C4-2B (cell line): ENCODE measurements around the gene GYS1.

Experiments used
- CTCF ChIP-seq: fragments of 450-650 bp; conservative IDR thresholded peaks from 2 replicates; pipeline ENCODE4 v1.5.1; 2017; ENCODE audit warnings: mild to moderate bottlenecking
- ZFX ChIP-seq: fragments of 450-650 bp; IDR thresholded peaks from 2 replicates; pipeline ENCODE4 v1.6.1; 2017

GRCh38 chr19:48986211-48986610, 6.9 kb downstream of the GYS1 start:
- TF ChIP-seq CTCF (no peak), ZFX (no peak)
